ENCODE measurements around the gene CPT1B.
"Not testable (repeated sequence)": the region's sequence is repeated elsewhere in the genome, so short reads cannot be mapped to it uniquely, and the experiment has no call there.

CPT1B gene

GRCh38 chr22:50577987-50578775 lies at the start of gene CPT1B:
CPT1B (minus strand) TSS chr22:50578427; CDS start chr22:50577915, 512 bp downstream.
- no peak for DNase-seq (ENCODE audit: low read depth in 2 of 2)

GRCh38 chr22:50626850-50627641 lies 48.8 kb upstream of the CPT1B start:
- no peak for DNase-seq (ENCODE audit: low read depth in 2 of 2)

GRCh38 chr22:50626314-50626849 lies 48.2 kb upstream of the CPT1B start:
- DNase-seq (ENCODE audit: low read depth in 2 of 2) = no peak

GRCh38 chr22:50625568-50626313 lies 47.5 kb upstream of the CPT1B start:
- DNase-seq (ENCODE audit: low read depth in 2 of 2) = no peak

GRCh38 chr22:50625131-50625567 lies 46.9 kb upstream of the CPT1B start:
- no peak for DNase-seq (ENCODE audit: low read depth in 2 of 2)

- no peak for DNase-seq (ENCODE audit: low read depth in 2 of 2)
These were observed 46.3 kb upstream of the CPT1B start for GRCh38 chr22:50624347-50625130.

GRCh38 chr22:50622723-50623327 lies 44.6 kb upstream of the CPT1B start:
- no peak for DNase-seq (ENCODE audit: low read depth in 2 of 2)

GRCh38 chr22:50621948-50622722 lies 43.9 kb upstream of the CPT1B start:
- no peak for DNase-seq (ENCODE audit: low read depth in 2 of 2)

- DNase-seq (ENCODE audit: low read depth in 2 of 2) = no peak
These were observed 43.2 kb upstream of the CPT1B start for GRCh38 chr22:50621356-50621880.

GRCh38 chr22:50620593-50621355 lies 42.5 kb upstream of the CPT1B start:
- DNase-seq (ENCODE audit: low read depth in 2 of 2) = peak in 1 of 2 donors; percentile 72

GRCh38 chr22:50614296-50614695 lies 36.1 kb upstream of the CPT1B start:
- not testable (repeated sequence) for DNase-seq (ENCODE audit: low read depth in 2 of 2)

GRCh38 chr22:50613291-50613981 lies 35.2 kb upstream of the CPT1B start:
- no peak for DNase-seq (ENCODE audit: low read depth in 2 of 2)

- no peak for DNase-seq (ENCODE audit: low read depth in 2 of 2)
These were observed 34.4 kb upstream of the CPT1B start for GRCh38 chr22:50612528-50613221.

- DNase-seq (ENCODE audit: low read depth in 2 of 2) = no peak
These were observed 33.9 kb upstream of the CPT1B start for GRCh38 chr22:50612168-50612527.

- DNase-seq (ENCODE audit: low read depth in 2 of 2) = no peak
These were observed 33.3 kb upstream of the CPT1B start for GRCh38 chr22:50611341-50612060.

- no peak for DNase-seq (ENCODE audit: low read depth in 2 of 2)
These were observed 32.4 kb upstream of the CPT1B start for GRCh38 chr22:50610581-50610980.

GRCh38 chr22:50610041-50610451 lies 31.8 kb upstream of the CPT1B start:
- DNase-seq (ENCODE audit: low read depth in 2 of 2) = no peak
